Epithelial cell of proximal tubule (primary cell): Measurements from ENCODE around the gene PRKAR1A. TPM values are rescaled to one million over a fixed set of nuclear protein-coding genes. Genes with fewer than 3 reads are reported as not detected.

Experiments
- DNase-seq: peaks from one replicate; pipeline ENCODE4 v3.0.0-alpha.2; 2011; ENCODE audit warnings: low read depth
- H3K4me3 ChIP-seq: 2 replicates; pipeline ENCODE4 v1.5.1; 2011; ENCODE audit warnings: low read depth, mild to moderate bottlenecking, low read length
- total RNA-seq: library from RNA; depleted of rRNA; stranded (reverse); fragments of >200 nt; gene quantifications from 2 replicates; pipeline ENCODE4 v1.2.3, GENCODE V29; 2015
- TF ChIP-seq, protein P1 (sequence below): conservative IDR thresholded peaks from 2 replicates; pipeline ENCODE4 v1.5.1; 2012; ENCODE audit warnings: low read depth, mild to moderate bottlenecking, low read length

Gene PRKAR1A
- total RNA-seq, 1 donor from 2014 or later = 157 TPM

DNA sequence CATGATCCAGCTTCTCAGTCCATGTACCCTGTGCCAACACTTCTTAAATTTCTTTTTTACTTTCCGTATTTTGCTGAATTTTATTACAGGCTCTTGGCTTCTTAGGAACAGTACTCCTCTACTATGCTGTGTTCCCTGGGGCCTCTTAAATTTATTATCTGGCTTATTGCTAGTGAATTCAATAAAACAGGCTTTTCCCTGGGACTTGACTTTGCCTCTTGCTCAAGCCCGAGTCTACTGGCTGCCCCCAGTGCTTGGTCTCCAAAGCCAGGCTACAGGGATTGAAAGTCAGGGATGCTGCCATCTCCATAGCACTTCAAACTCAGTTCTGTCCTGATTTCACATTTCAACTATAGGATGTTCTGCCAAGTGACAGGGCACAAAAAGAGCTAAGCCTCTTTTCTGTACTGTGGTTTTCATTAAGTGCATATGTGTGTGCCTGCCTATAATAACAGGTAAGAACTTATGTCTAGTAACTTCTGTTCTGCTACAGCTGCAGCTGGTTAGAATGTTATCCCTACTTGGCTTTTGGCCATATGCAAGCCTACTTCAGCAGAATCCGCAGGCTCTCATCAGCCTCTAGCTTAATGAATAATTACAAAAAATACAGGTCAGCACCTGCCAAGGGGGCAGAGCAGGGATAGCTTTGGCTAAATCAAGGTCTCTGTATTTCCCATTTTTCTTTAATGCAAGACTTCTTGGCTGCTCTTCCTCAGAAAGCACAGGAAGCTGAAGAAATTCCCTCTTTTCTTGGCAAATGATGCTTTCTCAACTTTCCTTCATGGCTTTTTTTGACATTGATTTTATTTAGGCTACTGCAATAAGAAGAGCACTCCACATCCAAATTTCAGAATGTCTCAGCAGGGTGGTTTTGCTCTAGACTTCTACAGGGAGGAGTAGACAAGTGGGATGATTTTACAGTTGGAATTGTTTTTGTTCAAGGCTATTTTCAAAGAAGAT is 80.7 kb downstream of the PRKAR1A start:
- no peak overlapping the region for H3K4me3 ChIP-seq
- TF ChIP-seq, protein P1, sequence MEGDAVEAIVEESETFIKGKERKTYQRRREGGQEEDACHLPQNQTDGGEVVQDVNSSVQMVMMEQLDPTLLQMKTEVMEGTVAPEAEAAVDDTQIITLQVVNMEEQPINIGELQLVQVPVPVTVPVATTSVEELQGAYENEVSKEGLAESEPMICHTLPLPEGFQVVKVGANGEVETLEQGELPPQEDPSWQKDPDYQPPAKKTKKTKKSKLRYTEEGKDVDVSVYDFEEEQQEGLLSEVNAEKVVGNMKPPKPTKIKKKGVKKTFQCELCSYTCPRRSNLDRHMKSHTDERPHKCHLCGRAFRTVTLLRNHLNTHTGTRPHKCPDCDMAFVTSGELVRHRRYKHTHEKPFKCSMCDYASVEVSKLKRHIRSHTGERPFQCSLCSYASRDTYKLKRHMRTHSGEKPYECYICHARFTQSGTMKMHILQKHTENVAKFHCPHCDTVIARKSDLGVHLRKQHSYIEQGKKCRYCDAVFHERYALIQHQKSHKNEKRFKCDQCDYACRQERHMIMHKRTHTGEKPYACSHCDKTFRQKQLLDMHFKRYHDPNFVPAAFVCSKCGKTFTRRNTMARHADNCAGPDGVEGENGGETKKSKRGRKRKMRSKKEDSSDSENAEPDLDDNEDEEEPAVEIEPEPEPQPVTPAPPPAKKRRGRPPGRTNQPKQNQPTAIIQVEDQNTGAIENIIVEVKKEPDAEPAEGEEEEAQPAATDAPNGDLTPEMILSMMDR = no peak
- DNase-seq = no peak

DNA sequence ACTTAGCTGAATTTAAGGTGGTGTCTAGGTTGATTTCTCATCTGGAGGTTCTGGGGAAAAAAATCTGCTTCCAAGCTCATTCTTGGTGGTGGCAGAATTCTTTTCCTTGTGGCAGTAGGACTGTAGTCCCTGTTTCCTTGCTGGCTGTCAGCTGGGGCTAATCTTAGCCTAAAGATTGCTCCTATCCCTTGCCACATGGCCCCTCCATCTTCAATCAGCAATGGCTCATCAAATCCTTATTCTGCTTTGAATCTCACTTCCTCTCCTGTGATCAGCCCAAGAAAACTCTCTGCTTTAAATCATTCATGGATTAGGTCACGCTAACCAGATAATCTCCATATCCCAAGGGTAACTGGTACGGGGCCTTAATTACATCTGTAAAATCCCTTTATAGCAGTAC is 82.3 kb downstream of the PRKAR1A start:
- no peak for DNase-seq
- TF ChIP-seq, protein P1 = no peak

DNA sequence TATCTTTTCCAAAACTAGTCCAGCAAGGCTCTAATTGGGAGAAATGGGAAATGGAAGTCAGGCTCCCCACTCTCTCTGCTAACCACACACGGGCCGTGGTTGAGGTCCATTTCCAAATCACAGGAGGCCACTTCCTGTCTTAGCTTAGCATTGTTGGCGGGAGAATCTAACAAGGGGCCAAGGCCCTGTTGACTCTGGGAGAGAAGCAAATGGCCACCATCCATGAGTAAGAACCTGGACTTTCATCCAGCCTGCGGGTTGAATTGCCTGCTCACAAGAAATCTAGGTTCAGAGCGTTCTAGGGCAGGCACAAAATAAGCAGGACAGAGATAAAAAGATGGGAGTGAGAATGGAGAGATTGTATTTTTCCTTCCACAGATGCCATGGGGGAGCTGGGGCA is 83.3 kb downstream of the PRKAR1A start:
- no peak for DNase-seq
- TF ChIP-seq, protein P1 = no peak
- H3K4me3 ChIP-seq = no peak overlapping the region

More for the DNA sequence above, 82.3 kb downstream of the PRKAR1A start:
- no peak overlapping the region for H3K4me3 ChIP-seq

DNA sequence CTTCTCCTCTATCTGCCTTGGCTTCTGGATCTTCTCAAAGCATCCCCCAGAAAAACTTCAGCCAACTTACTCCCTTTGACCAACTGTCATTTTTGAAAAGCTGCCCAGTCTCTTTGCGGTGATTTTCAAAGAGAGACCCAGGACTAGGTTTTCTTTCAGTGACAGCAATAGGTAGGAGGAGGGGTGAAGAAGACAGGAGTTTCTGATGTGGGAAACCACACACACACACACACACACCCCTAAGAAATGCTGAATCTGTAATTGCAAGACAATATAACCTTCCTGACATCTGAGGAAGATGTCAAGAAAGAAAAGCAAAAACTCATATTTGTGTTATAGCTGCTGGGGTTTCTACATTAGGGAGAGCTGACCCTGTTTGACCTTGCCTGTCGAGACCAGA is 83.8 kb downstream of the PRKAR1A start:
- TF ChIP-seq, protein P1 = no peak
- H3K4me3 ChIP-seq = no peak overlapping the region
- no peak for DNase-seq

DNA sequence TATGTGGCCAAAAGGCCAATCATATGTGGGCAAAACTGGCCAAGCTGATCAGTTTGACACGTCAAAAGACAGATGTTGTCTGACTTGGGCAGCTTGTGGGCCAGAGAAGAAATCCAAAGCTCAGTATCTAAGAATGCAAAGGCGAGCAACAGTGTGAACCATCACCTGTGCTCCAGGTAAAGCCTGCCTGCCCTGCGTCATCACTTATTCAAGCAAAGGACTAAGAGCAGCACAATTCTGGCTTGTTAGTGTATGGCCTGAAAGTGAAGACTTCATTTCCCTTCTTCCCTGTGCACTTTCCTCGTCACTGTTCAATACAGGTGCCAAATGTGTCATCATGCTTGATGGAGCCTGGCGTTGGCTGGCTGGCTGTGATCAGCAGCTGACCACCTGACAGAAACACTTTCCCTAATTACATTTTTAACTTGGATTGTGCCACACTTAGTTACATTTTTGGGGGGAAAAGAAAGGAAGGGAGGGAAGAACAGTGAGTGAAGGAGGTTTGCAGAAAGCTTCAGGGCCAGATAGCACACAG is 84.2 kb downstream of the PRKAR1A start:
- TF ChIP-seq, protein P1 = no peak
- H3K4me3 ChIP-seq = no peak overlapping the region
- no peak for DNase-seq

DNA sequence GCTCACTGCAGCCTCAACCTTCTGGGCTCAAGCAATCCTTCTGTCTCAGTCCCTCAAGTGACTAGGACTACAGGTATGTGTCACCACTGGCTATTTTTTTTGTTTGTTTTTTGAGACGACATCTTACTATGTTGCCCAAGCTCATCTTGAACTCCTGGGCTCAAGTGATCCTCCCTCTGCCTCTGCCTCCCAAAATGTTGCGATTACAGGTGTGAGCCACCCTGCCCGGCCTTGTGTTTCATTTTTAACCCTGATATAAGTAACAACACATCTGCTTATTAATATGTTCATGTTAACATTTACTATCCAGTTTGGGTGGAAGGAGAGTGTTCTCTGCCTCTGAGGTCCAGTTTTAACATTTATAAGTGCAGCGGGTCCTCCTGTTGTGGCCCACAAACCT is 85.8 kb downstream of the PRKAR1A start:
- DNase-seq = no peak
- TF ChIP-seq, protein P1 = no peak
- no peak overlapping the region for H3K4me3 ChIP-seq
